Measurements from ENCODE around the gene PDCD5.
A peak's percentile ranks its signal among the peaks of the same experiment; 100 is the strongest.
"Not testable (repeated sequence)": the region's sequence is repeated elsewhere in the genome, so short reads cannot be mapped to it uniquely, and the experiment has no call there.

Gene PDCD5, protein sequence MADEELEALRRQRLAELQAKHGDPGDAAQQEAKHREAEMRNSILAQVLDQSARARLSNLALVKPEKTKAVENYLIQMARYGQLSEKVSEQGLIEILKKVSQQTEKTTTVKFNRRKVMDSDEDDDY

DNA sequence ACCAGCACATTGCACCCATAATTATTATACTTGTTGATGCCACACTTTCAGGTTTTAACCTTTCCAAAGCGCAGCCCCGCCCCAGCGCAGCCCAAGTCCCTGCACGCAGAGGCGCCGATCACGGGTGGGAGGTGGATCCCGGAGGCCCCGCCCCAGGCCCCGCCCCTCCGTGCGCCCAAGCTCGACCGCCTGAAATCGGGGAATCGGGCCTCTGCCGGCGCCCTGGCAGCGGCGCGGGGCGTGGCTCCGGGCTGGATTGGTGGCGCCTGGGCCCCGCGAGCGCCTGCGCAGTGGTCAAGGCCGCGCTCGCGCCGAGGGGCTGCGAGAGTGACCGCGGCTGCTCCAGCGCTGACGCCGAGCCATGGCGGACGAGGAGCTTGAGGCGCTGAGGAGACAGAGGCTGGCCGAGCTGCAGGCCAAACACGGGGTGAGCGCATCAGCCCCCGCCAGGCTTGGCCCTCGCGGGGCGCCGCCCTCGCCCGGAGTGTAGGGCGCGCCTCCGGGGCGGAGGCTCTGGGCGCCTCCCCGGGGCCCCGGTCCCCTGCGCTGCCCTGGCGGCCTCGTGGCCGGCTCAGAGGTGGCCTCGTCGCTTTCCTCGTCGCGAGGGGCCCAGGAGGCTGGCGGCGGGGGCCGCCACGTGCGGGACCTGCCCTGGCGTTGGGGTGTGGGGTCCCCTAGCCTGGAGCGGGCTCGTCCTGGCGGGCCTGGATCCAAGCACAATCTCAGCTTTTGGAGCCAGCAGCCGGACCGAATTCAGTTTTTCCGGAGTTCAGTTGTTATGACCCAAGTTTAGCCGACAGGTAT lies at the start of gene PDCD5:
TSS of gene PDCD5 (plus strand) at position 290 of the 804 bp plus-strand sequence. CDS start at position 362, 72 bp downstream.
- peak within 1 kb of the TSS; percentile 85 for H3K4me3 ChIP-seq (ENCODE audit: low read depth, low read length)

DNA sequence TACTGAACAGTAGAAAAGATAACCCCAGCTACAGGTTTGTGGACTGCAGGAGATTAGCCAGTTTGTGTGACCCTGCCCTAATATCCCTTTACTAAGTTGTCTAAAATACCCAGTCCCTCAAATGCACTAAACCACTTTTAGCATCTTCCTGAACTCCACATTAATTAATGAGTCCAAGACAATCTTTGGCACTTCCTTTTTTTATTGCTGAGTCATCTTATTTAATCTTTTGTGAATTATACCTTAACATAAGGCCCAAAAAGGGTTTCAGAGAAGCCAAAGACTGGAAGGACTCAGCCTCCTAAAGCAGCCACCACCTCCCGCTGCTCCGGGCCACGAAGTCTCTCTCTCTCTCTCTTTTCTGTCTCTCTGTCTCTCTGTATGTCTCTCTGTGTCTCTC lies 48.8 kb upstream of the PDCD5 start:
- H3K4me3 ChIP-seq (ENCODE audit: low read depth, low read length), result no peak overlapping the region

DNA sequence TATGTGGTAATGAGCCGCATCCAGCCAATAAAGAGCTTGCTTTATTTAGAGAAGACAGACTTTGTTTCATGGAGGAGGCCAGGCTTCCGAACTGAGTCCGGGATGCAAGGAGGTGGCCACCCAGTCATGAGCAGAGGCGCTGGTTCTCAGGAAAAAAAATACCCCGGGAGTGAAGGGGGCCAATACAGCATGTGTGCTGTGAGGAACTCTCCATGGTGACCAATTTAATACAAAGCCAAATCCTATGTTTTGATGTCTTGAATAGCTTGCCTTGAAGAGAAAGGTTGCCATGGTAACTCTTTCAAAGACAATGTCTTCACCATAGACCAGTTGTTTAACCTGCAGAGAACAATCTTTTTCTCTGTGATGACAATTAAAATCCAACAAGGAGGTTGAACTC lies 43.4 kb upstream of the PDCD5 start:
- H3K4me3 ChIP-seq (ENCODE audit: low read depth, low read length), result no peak overlapping the region

DNA sequence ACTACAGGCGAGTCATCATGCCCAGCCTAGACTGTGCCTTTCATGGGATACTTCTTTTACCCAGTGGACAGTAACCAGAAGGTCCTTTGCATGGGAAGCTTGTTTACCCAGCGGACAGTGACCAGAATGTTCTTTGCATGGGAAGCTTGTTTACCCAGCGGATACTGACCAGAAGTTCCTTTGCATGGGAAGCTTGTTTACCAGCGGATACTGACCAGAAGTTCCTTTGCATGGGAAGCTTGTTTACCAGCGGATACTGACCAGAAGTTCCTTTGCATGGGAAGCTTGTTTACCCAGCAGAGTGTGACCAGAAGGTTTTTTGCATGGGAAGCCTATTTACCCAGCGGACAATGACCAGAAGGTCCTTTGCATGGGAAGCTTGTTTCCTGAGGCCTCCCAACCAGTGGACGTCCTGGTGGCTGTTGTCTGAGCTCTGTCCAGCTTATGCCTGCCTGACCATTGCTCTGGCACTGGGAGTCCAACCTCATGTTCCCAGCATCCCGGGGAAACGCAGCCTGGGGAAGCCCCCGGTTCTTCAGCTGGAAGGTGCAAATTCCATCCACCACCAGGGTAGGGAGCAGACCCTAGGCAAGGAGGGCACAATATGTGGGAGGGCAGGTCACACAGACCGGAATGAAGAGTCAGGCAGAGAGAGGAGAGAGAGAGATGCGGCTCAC lies 41.6 kb upstream of the PDCD5 start:
- H3K4me3 ChIP-seq (ENCODE audit: low read depth, low read length), result no peak overlapping the region

DNA sequence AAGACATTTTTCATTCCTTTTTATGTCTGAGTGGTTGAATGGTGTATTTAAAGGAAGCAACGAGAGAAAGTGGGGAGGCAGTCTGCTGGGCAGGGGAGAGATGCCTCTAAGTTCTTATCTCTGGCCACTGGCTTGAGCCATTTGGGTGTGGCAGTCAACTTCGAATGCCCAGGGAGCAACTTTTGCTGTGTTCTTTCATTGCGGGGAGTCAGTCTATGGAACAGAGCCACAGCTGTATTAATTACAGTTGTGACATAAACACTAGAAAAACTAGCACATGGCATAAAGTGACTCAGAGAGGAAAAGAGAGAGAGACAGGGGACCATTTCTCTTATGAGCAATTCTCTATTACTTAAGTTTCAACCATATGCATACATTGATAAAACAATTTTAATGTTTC lies 40.4 kb upstream of the PDCD5 start:
- no peak overlapping the region for H3K4me3 ChIP-seq (ENCODE audit: low read depth, low read length)

DNA sequence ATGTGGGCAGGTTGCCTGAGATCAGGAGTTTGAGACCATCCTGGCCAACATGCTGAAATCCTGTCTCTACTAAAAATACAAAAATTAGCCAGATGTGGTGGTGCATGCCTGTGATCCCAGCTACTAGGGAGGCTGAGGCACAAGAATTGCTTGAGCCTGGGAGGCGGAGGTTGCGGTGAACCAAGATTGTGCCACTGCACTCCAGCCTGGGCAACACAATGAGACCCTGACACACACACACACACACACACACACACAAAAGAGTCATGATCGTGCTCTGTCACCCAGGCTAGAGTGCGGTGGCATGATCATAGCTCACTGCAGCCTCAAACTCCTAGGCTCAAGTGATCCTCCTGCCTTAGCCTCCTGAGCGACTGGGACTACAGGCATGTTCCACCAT lies 39.6 kb upstream of the PDCD5 start:
- not testable (repeated sequence) for H3K4me3 ChIP-seq (ENCODE audit: low read depth, low read length)

DNA sequence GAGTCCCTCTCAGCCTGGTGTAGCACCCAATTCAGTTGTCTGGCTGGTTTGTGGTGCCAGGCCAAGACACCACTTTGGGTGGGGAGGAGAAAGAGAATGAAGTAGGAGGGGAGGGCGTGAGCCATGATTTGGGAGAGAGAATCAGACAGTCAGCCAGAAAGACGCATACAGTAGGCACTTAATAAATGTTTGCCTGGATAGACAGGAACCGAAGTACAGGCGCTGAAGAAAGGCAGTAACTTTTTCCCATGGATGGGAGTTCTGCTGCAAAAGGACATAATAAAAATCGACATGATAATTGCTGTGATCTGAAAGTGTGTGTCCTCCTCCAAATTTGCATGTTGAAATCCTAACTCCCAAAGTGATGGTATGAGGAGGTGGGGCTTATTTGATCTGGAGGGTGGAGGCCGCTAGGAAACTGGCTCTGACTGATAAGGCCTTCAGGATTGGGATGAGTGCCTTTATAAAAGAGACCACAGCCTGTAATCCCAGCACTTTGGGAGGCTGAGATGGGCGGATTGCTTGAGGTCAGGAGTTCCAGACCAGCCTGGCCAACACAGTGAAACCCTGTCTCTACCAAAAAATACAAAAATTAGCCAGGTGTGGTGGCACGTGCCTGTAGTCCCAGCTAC lies 38.4 kb upstream of the PDCD5 start:
- H3K4me3 ChIP-seq (ENCODE audit: low read depth, low read length), result no peak overlapping the region

DNA sequence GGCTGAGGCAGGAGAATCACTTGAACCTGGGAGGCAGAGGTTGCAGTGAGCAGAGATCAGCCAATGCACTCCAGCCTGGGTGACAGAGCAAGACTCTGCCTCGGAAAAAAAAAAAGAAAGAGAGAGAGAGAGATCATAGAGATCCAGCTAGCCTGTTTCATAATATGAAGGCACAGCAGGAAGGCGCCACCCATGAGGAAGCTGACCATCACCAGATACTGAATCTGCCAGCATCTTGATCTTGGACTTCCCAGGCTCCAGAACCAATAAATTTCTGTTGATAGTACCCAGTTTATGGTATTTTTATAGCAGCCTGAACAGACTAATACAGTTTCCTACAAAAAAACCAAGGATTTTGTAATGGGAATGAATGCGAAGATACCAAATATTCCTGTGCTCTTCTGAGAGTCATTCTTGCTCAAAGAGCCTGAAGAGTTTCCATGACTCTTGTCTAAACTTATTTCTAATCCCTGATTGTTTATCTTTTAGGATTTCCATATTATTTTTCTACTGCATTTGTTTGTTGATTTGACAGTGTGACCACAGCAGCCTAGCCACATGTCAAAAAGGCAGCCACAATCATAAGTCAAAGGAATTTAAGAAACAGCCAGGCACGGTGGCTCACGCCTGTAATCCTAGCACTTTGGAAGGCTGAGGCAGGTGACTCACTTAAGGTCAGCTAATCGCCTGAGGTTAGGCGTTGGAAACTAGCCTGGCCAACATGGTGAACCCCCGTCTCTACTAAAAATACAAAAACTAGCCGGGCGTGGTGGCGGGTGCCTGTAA lies 37.7 kb upstream of the PDCD5 start:
- H3K4me3 ChIP-seq (ENCODE audit: low read depth, low read length), result no peak overlapping the region

DNA sequence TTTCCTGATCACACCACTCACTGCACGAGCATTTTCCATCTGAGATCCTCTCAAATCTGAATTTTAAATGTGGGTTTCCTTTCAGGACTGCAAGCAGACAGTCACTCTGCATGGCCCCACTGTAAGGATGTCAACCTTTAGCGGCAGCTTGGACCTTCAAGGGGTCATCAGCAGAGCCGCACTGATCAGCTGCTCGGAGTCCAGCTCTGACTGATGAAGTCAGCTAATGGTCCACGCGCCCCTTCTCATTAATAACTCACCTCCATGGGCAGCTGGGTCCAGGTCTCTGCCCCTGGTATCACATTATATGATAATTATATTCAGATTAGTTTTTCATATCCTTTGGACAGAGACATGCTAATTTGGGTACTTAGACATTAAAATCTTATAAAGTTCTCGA lies 36.1 kb upstream of the PDCD5 start:
- no peak overlapping the region for H3K4me3 ChIP-seq (ENCODE audit: low read depth, low read length)

DNA sequence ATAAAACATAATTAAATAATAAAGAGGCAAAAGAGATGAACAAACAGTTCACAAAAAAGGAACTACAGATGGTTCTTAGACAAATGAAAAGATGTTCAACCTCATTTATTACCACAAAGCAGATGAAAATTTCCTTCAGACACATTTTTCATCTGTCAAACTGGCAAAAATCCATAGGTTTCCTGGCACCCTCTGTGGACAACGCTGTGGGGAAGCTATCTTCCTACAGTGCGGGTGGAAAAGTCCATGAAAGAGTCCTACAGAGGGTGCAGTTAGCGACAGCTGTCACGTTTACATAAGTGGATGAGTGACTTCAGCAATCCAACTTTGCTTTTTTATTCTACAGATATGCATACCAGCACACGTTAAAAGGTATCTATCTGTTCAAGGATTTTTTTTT lies 30.3 kb upstream of the PDCD5 start:
- H3K4me3 ChIP-seq (ENCODE audit: low read depth, low read length), result no peak overlapping the region

DNA sequence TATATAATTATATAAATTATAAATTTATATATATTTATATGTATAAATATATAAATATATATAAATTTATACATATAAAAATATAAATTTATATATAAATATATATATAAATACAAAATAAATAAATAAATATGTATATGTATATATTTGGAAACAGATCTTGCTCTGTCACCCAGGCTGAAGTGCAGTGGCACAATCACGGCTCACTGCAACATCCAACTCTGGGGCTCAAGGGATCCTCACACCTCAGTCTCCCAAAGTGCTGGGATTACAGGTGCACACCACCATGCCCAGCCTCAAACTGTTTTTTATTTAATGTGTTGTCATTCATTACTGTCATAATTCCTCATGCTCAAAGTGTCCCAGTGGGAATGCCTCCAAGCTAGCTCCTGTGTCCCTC lies 25.2 kb upstream of the PDCD5 start:
- no peak overlapping the region for H3K4me3 ChIP-seq (ENCODE audit: low read depth, low read length)

DNA sequence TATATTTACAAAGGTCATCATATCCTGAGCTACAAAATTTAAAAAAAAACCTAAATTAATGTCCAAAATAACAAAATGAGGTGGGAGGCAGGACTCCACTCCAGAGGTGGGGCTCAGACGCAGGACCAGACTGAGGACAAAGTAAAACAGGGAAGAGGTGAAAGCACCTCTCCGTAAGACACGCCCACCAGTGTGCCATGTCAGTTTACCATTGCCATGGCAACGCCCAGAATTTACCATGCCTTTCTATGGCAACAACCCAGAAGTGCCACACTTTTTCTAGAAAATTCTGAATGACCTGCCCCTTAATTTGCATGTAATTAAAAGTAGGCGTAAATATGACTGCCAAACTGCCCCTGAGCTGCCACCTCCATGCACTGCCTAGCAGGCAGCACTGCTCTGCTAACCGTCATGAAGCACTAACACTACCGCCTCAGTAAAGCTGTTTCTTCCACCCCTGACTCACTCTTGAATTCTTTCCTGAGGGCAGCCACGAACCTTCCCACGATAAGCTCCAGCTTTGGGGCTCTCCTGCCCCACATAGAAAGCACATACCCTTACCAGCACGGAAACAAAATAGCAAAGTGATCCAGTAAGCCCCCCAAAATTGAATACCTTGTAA lies 22.3 kb upstream of the PDCD5 start:
- H3K4me3 ChIP-seq (ENCODE audit: low read depth, low read length), result no peak overlapping the region

DNA sequence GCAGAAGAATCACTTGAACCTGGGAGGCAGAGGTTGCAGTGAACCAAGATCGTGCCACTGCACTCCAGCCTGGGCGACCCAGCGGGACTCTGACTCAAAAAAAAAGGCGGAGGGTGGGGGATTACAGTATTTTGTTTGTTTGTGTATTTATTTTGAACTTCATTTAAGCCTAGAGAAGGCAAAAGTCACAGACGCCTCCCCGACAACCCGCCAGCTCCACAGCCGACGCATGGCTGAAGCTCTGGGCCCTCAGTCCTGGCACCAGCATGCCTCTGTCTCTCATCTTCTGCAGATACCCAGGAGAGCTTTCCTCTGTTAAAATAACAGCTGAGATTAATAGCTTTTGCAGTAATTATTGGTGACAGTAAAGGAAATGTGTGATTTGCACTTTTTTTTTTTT lies 17.2 kb upstream of the PDCD5 start:
- H3K4me3 ChIP-seq (ENCODE audit: low read depth, low read length), result no peak overlapping the region

DNA sequence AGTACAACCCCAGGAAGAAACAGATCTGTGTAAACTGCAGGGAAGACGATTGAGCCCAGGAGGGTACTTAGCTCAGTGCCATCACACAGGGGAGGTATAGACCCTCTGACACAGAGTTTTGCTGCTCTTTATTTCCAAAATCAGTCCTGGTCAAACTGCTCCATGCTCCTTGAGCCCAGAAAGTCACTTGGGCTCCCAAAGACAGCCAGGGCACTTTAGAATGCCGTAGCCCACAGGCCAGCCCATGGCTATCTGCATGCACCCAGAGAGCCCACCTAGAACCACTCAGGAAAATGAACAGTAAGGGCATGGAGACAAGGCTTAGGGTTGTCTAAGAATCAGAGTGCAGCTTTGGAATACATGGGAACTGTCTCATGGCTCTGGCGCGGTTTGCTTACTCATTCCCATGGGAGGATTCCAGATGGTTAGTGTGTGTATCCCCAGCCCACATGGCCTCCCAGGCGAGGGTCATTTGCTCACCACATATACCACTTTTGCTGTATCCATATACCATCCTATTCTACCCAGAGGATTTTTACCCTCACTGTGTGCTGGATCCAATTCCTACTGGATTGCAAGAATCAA lies 14.7 kb upstream of the PDCD5 start:
- no peak overlapping the region for H3K4me3 ChIP-seq (ENCODE audit: low read depth, low read length)

DNA sequence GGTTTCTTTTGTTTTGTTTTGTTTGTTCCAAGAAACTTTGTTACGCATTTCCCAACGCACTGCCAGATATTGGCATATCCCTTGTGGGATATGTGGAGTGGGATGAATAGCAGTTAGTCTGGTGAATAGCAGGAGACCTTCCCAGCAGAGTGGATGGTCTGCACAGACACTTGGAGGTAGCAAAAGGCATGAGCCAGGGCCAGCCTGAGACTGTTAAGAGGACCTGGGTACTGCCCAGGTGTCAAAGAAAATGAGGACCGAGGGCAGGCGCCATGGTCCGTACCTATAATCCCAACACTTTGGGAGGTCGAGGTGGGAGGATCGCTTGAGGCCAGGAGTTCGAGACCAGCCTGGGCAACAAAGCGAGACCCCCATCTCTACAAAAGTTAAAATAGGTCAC lies 13.5 kb upstream of the PDCD5 start:
- H3K4me3 ChIP-seq (ENCODE audit: low read depth, low read length), result no peak overlapping the region

DNA sequence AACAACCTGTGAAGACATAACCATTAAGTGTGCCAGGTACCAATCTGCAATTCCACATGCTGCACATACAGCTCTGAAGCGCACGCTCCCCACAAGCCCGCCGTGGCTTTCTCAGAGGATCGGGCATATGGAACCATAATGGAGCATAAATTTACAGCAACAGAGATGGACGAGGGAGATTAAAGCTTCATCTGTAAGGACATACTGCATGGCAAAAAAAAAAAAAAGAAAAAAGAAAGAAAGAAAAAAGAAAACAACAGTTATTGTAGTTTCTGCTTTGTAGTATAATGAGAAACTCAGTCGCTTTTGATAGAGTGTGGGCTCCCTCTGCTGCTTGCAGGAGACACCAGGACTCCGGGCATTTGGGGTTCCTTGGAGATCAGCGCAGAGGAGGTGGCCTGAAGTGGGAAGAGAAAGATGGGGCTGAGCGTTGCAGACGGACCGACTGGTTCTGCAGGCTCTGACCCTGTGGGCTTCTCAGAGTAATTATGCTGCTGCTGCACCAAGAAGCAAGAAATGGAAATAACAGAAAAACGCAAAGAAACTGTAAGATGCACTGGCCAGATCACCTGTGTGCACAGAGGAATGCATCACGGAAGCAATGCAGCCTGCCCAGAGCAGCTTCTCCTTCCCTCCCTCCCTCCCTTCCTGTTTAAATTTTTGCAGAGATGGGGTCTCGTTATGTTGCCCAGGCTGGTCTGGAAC lies 10.8 kb upstream of the PDCD5 start:
- no peak overlapping the region for H3K4me3 ChIP-seq (ENCODE audit: low read depth, low read length)

DNA sequence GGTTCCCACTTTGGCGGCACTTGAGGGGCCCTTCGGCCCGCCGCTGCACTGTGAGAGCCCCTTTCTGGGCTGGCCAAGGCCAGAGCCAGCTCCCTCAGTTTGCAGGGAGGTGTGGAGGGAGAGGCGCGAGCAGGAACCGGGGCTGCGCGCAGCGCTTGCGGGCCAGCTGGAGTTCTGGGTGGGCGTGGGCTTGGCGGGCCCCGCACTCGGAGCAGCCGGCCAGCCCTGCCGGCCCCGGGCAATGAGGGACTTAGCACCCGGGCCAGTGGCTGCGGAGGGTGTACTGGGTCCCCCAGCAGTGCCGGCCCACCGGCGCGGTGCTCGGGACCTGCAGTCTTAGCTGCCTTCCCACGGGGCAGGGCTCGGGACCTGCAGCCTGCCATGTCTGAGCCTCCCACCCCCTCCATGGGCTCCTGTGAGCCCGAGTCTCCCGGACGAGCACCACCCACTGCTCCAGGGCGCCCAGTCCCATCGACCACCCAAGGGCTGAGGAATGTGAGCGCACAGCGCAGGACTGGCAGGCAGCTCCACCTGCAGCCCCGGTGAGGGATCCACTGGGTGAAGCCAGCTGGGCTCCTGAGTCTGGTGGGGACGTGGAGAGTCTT lies 9.4 kb upstream of the PDCD5 start:
- not testable (repeated sequence) for H3K4me3 ChIP-seq (ENCODE audit: low read depth, low read length)

DNA sequence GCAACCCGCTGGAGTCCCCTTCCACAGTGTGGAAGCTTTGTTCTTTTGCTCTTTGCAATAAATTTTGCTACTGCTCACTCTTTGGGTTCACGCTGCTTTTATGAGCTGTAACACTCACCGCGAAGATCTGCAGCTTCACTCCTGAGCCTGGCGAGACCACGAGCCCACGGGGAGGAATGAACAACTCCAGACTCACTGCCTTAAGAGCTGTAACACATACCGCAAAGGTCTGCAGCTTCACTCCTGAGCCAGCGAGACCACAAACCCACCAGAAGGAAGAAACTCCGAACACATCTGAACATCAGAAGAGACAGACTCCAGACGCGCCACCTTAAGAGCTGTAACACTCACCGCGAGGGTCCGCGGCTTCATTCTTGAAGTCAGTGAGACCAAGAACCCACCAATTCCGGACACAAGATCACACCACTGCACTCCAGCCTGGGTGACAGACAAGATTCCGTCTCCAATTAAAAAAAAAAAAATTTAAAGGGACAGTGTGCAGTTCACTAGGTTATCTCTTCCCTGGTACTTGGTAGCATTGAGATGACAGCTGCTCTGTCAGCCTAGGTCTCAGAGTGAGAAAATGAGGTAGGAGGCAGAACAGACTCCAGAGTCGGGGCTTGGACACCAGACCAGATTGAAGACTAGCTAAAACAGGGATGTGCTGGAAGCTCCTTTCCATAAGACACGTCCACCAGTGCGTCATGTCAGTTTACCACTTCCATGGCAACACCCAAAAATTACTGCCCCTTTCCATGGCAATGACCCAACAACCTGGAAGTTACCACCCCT lies 8.1 kb upstream of the PDCD5 start:
- H3K4me3 ChIP-seq (ENCODE audit: low read depth, low read length), result not testable (repeated sequence)

DNA sequence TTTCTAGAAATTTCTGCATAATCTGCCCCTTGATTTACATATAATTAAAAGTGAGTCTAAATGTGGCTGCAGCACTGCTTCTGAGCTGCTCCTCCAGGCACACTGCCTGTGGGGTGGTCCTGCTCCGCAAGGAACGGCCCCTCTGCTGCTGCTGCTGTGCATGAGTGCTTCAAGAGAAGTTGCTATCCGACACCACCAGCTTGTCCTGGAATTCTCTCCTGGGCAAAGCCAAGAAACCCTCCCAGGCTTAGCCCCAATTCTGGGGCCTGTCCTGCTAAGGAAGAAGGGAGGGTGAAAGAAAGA lies 7.5 kb upstream of the PDCD5 start:
- no peak overlapping the region for H3K4me3 ChIP-seq (ENCODE audit: low read depth, low read length)
